ENCODE measurements around the gene ZXDC. TPM values are rescaled to one million over a fixed set of nuclear protein-coding genes. Genes with fewer than 3 reads are reported as not detected.

ZXDC gene
- total RNA-seq, 2 donors from 2014 or later = 27.8 to 32.8 TPM

- peaks cover 36% of the 10 kb centered on the region for H3K27me3 Mint-ChIP-seq (ENCODE audit: low read depth)
- no peak for ATAC-seq (replicated peaks in 1 of 2)
- no peaks in the 10 kb centered on the region for H3K36me3 Mint-ChIP-seq (ENCODE audit: insufficient read depth in 2 of 2)
- H3K4me3 Mint-ChIP-seq = no peak overlapping the region
- no peaks in the 10 kb centered on the region for H3K4me1 Mint-ChIP-seq (ENCODE audit: low read depth)
- H3K9me3 Mint-ChIP-seq = peaks cover 0 to 3% of the 10 kb centered on the region in 2 donors
- DNase-seq = no peak
- no peak overlapping the region for H3K27ac Mint-ChIP-seq
Observed at GRCh38 chr3:126413693-126414080, 62.0 kb downstream of the ZXDC start.

GRCh38 chr3:126412841-126413692, 62.6 kb downstream of the ZXDC start:
- H3K36me3 Mint-ChIP-seq (ENCODE audit: insufficient read depth in 2 of 2) = no peaks in the 10 kb centered on the region
- H3K4me1 Mint-ChIP-seq (ENCODE audit: low read depth) = no peaks in the 10 kb centered on the region
- peaks cover 0 to 3% of the 10 kb centered on the region in 2 donors for H3K9me3 Mint-ChIP-seq
- DNase-seq (no peak), ATAC-seq (replicated peaks in 1 of 2) (no peak)
- H3K27me3 Mint-ChIP-seq (ENCODE audit: low read depth) = peaks cover 42% of the 10 kb centered on the region
- no peak overlapping the region for H3K27ac Mint-ChIP-seq
- H3K4me3 Mint-ChIP-seq = no peak overlapping the region

- no peaks in the 10 kb centered on the region for H3K4me1 Mint-ChIP-seq (ENCODE audit: low read depth)
- DNase-seq = no peak
- H3K27ac Mint-ChIP-seq = no peak overlapping the region
- H3K4me3 Mint-ChIP-seq = no peak overlapping the region
- no peak for ATAC-seq (replicated peaks in 1 of 2)
- no peaks in the 10 kb centered on the region for H3K36me3 Mint-ChIP-seq (ENCODE audit: insufficient read depth in 2 of 2)
- H3K9me3 Mint-ChIP-seq = peaks cover 0 to 3% of the 10 kb centered on the region in 2 donors
- peaks cover 53% of the 10 kb centered on the region for H3K27me3 Mint-ChIP-seq (ENCODE audit: low read depth)
Observed at GRCh38 chr3:126408099-126408498, 67.6 kb downstream of the ZXDC start.

DNA sequence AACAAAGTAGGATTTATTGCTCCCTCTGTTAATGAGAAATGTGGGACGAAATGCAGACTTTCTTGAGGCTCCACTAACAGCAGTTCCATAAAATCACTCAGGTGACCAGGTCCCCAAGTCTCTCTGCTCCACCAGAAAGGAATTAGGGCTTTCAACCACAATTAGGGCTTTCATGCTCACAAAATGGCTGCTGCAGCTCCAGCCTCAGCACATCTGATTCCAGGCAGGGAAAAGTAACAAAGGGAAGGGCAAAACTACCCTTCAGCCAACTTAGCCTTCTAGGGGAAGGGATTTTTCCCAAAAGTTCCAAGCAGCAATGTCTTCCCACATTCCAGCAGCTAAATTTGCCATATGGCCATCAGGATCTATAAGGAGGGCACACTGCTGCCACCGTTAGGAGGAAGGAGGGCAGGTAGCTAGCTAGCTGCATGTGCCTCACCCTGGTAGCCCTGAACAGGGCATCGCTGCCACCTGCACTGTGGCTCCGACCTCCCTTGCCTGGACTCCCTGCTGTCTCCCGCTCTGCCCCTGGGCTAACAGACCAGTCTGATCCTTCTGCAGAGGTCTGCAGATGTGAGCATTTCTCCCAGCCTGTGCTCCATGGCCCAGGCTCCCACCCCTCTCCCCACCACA, 68.2 kb downstream of the ZXDC start:
- ATAC-seq (replicated peaks in 1 of 2) = no peak
- Mint-ChIP-seq H3K27me3 (ENCODE audit: low read depth) (peaks cover 47% of the 10 kb centered on the region), H3K4me3 (no peak overlapping the region), H3K9me3 (peaks cover 0 to 3% of the 10 kb centered on the region in 2 donors), H3K4me1 (ENCODE audit: low read depth) (no peaks in the 10 kb centered on the region), H3K36me3 (ENCODE audit: insufficient read depth in 2 of 2) (no peaks in the 10 kb centered on the region), H3K27ac (no peak overlapping the region)
- no peak for DNase-seq

- H3K4me1 Mint-ChIP-seq (ENCODE audit: low read depth) = no peaks in the 10 kb centered on the region
- no peaks in the 10 kb centered on the region for H3K36me3 Mint-ChIP-seq (ENCODE audit: insufficient read depth in 2 of 2)
- no peak overlapping the region for H3K4me3 Mint-ChIP-seq
- DNase-seq (no peak), ATAC-seq (replicated peaks in 1 of 2) (no peak)
- H3K27me3 Mint-ChIP-seq (ENCODE audit: low read depth) = peaks cover 38% of the 10 kb centered on the region
- peaks cover 0 to 3% of the 10 kb centered on the region in 2 donors for H3K9me3 Mint-ChIP-seq
- H3K27ac Mint-ChIP-seq = no peak overlapping the region
Observed at GRCh38 chr3:126406389-126407296, 69.0 kb downstream of the ZXDC start.

GRCh38 chr3:126402666-126403302, 72.9 kb downstream of the ZXDC start:
- Mint-ChIP-seq H3K4me1 (ENCODE audit: low read depth) (no peaks in the 10 kb centered on the region), H3K4me3 (no peak overlapping the region), H3K9me3 (no peaks in the 10 kb centered on the region), H3K27ac (no peak overlapping the region), H3K27me3 (ENCODE audit: low read depth) (peaks cover 8% of the 10 kb centered on the region), H3K36me3 (ENCODE audit: insufficient read depth in 2 of 2) (no peaks in the 10 kb centered on the region)
- DNase-seq (no peak), ATAC-seq (replicated peaks in 1 of 2) (no peak)

- no peak for ATAC-seq (replicated peaks in 1 of 2)
- Mint-ChIP-seq H3K36me3 (ENCODE audit: insufficient read depth in 2 of 2) (no peaks in the 10 kb centered on the region), H3K4me1 (ENCODE audit: low read depth) (no peaks in the 10 kb centered on the region), H3K9me3 (no peaks in the 10 kb centered on the region), H3K27ac (no peak overlapping the region), H3K4me3 (no peak overlapping the region), H3K27me3 (ENCODE audit: low read depth) (peaks cover 7% of the 10 kb centered on the region)
- DNase-seq = no peak
Observed at GRCh38 chr3:126402178-126402577, 73.5 kb downstream of the ZXDC start.

GRCh38 chr3:126401611-126402160, 74.0 kb downstream of the ZXDC start:
- Mint-ChIP-seq H3K36me3 (ENCODE audit: insufficient read depth in 2 of 2) (no peaks in the 10 kb centered on the region), H3K4me3 (no peak overlapping the region), H3K27me3 (ENCODE audit: low read depth) (peaks cover 7% of the 10 kb centered on the region), H3K4me1 (ENCODE audit: low read depth) (no peaks in the 10 kb centered on the region), H3K9me3 (no peaks in the 10 kb centered on the region), H3K27ac (no peak overlapping the region)
- DNase-seq = no peak
- no peak for ATAC-seq (replicated peaks in 1 of 2)

DNA sequence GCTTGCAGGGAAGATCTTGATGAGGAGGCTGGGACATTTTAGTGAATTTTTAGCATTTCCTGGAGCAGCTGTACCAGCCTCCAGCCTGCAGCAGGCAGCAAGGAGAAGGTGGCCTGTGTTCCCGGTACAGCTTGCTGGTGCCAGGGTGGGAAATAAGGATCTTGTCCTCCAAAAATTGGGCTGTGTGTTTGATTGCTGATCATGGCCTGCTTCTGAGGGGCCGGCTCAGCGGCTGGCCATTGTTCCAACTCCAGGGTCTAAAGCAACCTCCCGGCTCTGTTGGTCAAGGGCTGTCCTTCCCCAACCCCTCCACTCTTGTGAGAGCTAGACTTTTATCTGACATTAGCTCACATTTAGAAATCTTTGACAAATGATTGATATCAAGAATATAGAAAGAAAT, 75.9 kb downstream of the ZXDC start:
- H3K4me3 Mint-ChIP-seq = no peak overlapping the region
- H3K27ac Mint-ChIP-seq = no peak overlapping the region
- H3K9me3 Mint-ChIP-seq = no peaks in the 10 kb centered on the region
- ATAC-seq (replicated peaks in 1 of 2) (no peak), DNase-seq (no peak)
- H3K27me3 Mint-ChIP-seq (ENCODE audit: low read depth) = peaks cover 14% of the 10 kb centered on the region
- H3K4me1 Mint-ChIP-seq (ENCODE audit: low read depth) = no peaks in the 10 kb centered on the region
- no peaks in the 10 kb centered on the region for H3K36me3 Mint-ChIP-seq (ENCODE audit: insufficient read depth in 2 of 2)

DNA sequence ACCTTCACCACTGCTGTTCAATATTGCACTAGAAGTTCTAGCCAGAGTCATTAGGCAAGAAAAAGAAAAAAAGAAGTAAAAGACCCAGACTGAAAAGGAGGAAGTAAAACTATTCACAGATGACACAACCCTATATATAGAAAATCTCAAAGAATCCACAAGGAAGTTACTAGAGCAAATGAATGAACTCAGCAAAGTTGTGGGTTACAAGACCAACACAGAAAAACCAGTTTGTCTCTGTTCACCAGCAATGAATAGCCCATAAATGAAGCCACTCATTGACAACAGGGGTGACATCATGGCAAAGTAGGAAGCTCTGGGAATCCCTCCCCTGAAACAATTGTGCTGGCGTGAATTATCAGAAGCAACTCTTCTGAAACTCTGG, 76.3 kb downstream of the ZXDC start:
- Mint-ChIP-seq H3K27me3 (ENCODE audit: low read depth) (peaks cover 15% of the 10 kb centered on the region), H3K4me1 (ENCODE audit: low read depth) (no peaks in the 10 kb centered on the region), H3K27ac (no peak overlapping the region), H3K36me3 (ENCODE audit: insufficient read depth in 2 of 2) (no peaks in the 10 kb centered on the region), H3K4me3 (no peak overlapping the region), H3K9me3 (no peaks in the 10 kb centered on the region)
- ATAC-seq (replicated peaks in 1 of 2) = no peak
- no peak for DNase-seq

DNA sequence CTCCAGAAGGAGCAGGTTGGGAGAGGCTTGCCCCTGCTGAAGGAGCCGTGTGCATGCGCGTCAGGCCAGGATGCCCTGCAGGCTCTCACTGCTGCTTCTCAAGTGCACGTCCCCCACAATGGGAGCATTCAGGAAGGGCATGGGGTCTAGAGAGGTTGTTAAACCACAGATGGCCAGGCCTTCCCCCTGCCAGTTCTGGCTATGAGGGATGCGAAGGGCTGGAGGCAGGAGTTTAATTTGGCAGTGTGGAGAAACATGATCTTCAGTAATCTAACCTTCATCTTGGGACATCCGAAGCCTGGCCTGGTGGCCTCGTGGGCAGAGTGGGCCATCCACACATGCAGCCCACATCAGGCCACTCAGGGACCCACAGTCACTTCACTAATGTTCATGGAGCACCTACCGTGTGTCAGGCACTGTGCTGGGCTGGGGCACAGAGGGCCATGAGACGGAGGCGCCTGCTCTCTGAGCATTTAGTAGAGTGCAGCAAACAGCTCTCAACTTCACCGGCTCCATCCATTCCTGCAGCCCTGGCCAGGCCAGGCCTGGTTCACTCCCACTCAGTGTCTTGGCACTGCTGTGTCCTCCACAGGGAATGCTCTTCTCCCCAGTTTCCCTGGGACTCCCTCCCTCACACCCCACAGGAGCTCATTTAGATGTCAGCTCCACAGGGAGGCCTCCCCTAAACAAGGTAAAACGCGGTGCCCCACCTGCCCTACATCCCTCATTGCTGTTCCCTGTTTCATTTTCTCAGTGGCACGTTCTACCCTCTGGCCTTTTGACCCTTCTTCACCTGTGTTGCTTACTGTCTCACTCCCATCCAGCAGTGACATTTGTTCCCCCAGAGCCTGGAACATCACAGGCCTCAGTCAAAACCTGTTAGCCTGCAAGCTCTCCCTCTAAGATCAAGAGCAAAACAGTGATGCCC, 77.0 kb downstream of the ZXDC start:
- Mint-ChIP-seq H3K27me3 (ENCODE audit: low read depth) (peaks cover 16% of the 10 kb centered on the region), H3K4me1 (ENCODE audit: low read depth) (no peaks in the 10 kb centered on the region), H3K36me3 (ENCODE audit: insufficient read depth in 2 of 2) (no peaks in the 10 kb centered on the region), H3K27ac (no peak overlapping the region), H3K9me3 (no peaks in the 10 kb centered on the region), H3K4me3 (no peak overlapping the region)
- ATAC-seq (replicated peaks in 1 of 2) (no peak), DNase-seq (no peak)

Data from activated T-cell treated with anti-CD3 and anti-CD28 coated beads, Interleukin-2, amount 50 U/mL, for 72 hours (primary cell).